Smooth muscle cell (in vitro differentiated cells): ENCODE measurements around the gene CEBPG. TPM values are rescaled to one million over a fixed set of nuclear protein-coding genes. Genes with fewer than 3 reads are reported as not detected.

Experiments
- DNase-seq: peaks from one replicate; lab custom pipeline; 2025; ENCODE audit not compliant: unreplicated experiment; lab: John Stamatoyannopoulos, UW
- H2AFZ ChIP-seq: fragments of 200-600 bp; sonication (generic); 2 replicates; pipeline ENCODE4 v1.6.0; 2016; ENCODE audit warnings: antibody characterized with exemption, low read depth, mild to moderate bottlenecking
- H3F3A ChIP-seq: fragments of 200-600 bp; sonication (generic); 2 replicates; pipeline ENCODE4 v1.6.0; 2017; ENCODE audit warnings: antibody characterized with exemption, low read depth
- H3K27ac ChIP-seq: fragments of 200-600 bp; sonication (generic); 2 replicates; pipeline ENCODE4 v1.5.1; 2016; ENCODE audit warnings: low read depth, mild to moderate bottlenecking
- H3K27me3 ChIP-seq: fragments of 200-600 bp; sonication (generic); 2 replicates; pipeline ENCODE4 v1.6.1; 2016; ENCODE audit warnings: low read depth, mild to moderate bottlenecking
- H3K36me3 ChIP-seq: fragments of 200-600 bp; sonication (generic); 2 replicates; pipeline ENCODE4 v1.5.1; 2016; ENCODE audit warnings: low read depth
- H3K4me1 ChIP-seq: fragments of 200-600 bp; sonication (generic); 2 replicates; pipeline ENCODE4 v1.5.1; 2016; ENCODE audit warnings: low read depth
- H3K4me2 ChIP-seq: fragments of 200-600 bp; sonication (generic); 2 replicates; pipeline ENCODE4 v1.6.0; 2016; ENCODE audit warnings: mild to moderate bottlenecking
- H3K4me3 ChIP-seq: fragments of 200-600 bp; sonication (generic); 2 replicates; pipeline ENCODE4 v1.5.1; 2016; ENCODE audit warnings: mild to moderate bottlenecking
- H3K79me2 ChIP-seq: fragments of 200-600 bp; sonication (generic); 2 replicates; pipeline ENCODE4 v1.6.0; 2016; ENCODE audit warnings: low read depth, mild to moderate bottlenecking
- H3K9ac ChIP-seq: fragments of 200-600 bp; sonication (generic); 2 replicates; pipeline ENCODE4 v1.6.0; 2016; ENCODE audit warnings: low read depth
- H3K9me3 ChIP-seq: fragments of 200-600 bp; sonication (generic); replicated peaks from 2 replicates; pipeline ENCODE4 v1.5.1; 2016; ENCODE audit warnings: low read depth
- H4K20me1 ChIP-seq: fragments of 200-600 bp; sonication (generic); 2 replicates; pipeline ENCODE4 v1.6.0; 2016; ENCODE audit warnings: low read depth
- CTCF ChIP-seq: fragments of 200-600 bp; sonication (generic); IDR thresholded peaks from 2 replicates; pipeline ENCODE4 v1.5.1; 2017; ENCODE audit warnings: borderline replicate concordance, mild to moderate bottlenecking, antibody characterized with exemption; ENCODE audit not compliant: insufficient read depth, poor library complexity, severe bottlenecking
- WGBS: methylation state at CpG from one replicate; pipeline ENCODE4 v1.1.7; 2016; ENCODE audit warnings: low lambda C conversion rate; 5-methylcytosine and 5-hydroxymethylcytosine counted together
- polyA plus RNA-seq: library from polyadenylated mRNA; unstranded; fragments of >200 nt; fragmentation: Nextera tagmentation; extraction: Ambion mirVana; gene quantifications from 2 replicates; pipeline ENCODE4 v1.2.1, GENCODE V29; 2016
- total RNA-seq: library from RNA; depleted of rRNA; stranded (reverse); fragments of >200 nt; gene quantifications from 2 replicates; pipeline ENCODE4 v1.2.3, GENCODE V29; 2014

Gene CEBPG
- total and polyA plus RNA-seq, 2 experiments from 2014 or later: 15.3 to 27.8 TPM

GRCh38 chr19:33347300-33347699 lies 26.2 kb upstream of the CEBPG start:
- no peak for DNase-seq
- Histone ChIP-seq H3F3A (no peaks in the 10 kb centered on the region), H3K9ac (no peak overlapping the region), H3K4me3 (no peak overlapping the region), H4K20me1 (no peaks in the 10 kb centered on the region), H3K4me1 (no peaks in the 10 kb centered on the region), H3K27me3 (peaks cover 14% of the 10 kb centered on the region), H3K79me2 (no peaks in the 10 kb centered on the region), H3K36me3 (no peaks in the 10 kb centered on the region), H3K27ac (no peak overlapping the region), H3K4me2 (no peak overlapping the region), H3K9me3 (no peaks in the 10 kb centered on the region), H2AFZ (no peak overlapping the region)
- no peak for TF ChIP-seq CTCF
- WGBS: 89% methylated on average over 10 of the region's 10 CpGs

- Histone ChIP-seq H3K4me1 (no peaks in the 10 kb centered on the region), H3K9ac (no peak overlapping the region), H3K79me2 (no peaks in the 10 kb centered on the region), H2AFZ (no peak overlapping the region), H3K9me3 (no peaks in the 10 kb centered on the region), H3K27me3 (peaks cover 14% of the 10 kb centered on the region), H3K36me3 (no peaks in the 10 kb centered on the region), H3K27ac (no peak overlapping the region), H3F3A (no peaks in the 10 kb centered on the region), H3K4me3 (no peak overlapping the region), H3K4me2 (no peak overlapping the region), H4K20me1 (no peaks in the 10 kb centered on the region)
- no peak for TF ChIP-seq CTCF
- DNase-seq: no peak
- WGBS: 73% methylated on average over 12 of the region's 12 CpGs
Observed at GRCh38 chr19:33348301-33349010, 25.1 kb upstream of the CEBPG start.

- 95% methylated on average over 12 of the region's 12 CpGs for WGBS
- no peaks in the 10 kb centered on the region for H3K9me3 ChIP-seq
- peaks cover 4% of the 10 kb centered on the region for H3K27me3 ChIP-seq
- H3K4me2 ChIP-seq: no peak overlapping the region
- H3K4me1 ChIP-seq: no peaks in the 10 kb centered on the region
- no peaks in the 10 kb centered on the region for H3K36me3 ChIP-seq
- no peaks in the 10 kb centered on the region for H4K20me1 ChIP-seq
- no peak for TF ChIP-seq CTCF
- no peak overlapping the region for H2AFZ ChIP-seq
- H3K9ac ChIP-seq: no peak overlapping the region
- H3F3A ChIP-seq: no peaks in the 10 kb centered on the region
- no peak for DNase-seq
- H3K27ac ChIP-seq: no peak overlapping the region
- no peak overlapping the region for H3K4me3 ChIP-seq
- H3K79me2 ChIP-seq: no peaks in the 10 kb centered on the region
Observed at GRCh38 chr19:33349319-33350289, 23.9 kb upstream of the CEBPG start.
